ENCODE measurements around the gene ADAM22.

The ADAM22 gene

DNA sequence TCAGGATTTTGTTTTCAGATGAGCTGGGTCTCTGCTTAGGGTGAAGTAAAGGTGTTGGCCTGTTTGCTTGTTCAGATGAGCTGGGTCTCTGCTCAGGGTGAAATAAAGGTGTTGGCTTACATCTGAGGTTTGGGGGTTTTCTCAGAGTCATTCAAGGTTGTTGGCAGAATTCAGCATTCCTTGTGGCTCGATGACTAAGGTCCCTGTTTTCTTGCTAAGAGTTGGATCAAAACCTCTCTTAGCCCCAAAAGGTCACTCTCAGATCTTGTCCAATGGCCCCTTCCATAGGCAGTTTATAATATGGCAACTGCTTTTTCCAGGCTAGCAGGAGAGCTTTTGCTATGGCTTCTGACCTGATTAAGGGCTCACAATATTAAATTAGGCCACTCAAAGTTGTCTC, 106.6 kb downstream of the ADAM22 start:
- DNase-seq (ENCODE audit: low read depth): no peak

DNA sequence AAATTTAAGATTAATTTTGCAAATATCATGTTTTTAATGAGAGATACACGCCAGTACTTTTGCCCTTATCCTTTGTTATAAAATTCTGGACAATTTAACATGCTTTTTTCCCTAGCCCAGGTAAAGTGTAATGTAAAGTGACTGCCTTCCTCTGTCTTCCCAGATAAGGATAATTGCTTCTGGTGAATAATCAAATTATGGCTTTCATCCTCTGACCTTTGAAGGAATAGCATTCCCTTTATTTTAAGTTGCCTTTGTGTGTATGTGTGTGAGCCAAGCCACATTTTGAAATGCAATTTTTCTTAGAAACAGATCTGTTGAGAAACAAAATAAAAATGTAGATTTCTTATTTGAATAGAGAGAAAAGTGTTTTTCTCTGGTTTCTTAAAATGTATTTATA, 107.5 kb downstream of the ADAM22 start:
- no peak for DNase-seq (ENCODE audit: low read depth)

DNA sequence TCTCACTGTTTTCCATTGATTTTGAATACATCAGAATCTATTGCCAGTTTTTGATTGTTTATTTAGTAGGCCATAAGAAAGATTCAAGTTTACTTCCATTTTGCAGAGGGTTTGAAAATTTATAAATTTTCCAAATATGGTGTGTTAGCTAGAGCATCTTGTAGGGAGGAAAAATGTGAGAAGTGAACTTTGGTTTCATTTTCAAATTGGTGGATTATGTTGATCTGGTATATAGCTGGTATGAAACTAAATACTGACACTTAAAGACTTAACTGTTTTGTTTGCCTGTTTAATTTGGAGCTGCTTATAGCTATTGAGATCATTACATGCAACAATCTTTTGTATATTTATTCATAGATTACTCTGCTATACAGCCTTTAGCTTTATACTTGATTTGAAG, 108.1 kb downstream of the ADAM22 start:
- DNase-seq (ENCODE audit: low read depth): no peak

DNA sequence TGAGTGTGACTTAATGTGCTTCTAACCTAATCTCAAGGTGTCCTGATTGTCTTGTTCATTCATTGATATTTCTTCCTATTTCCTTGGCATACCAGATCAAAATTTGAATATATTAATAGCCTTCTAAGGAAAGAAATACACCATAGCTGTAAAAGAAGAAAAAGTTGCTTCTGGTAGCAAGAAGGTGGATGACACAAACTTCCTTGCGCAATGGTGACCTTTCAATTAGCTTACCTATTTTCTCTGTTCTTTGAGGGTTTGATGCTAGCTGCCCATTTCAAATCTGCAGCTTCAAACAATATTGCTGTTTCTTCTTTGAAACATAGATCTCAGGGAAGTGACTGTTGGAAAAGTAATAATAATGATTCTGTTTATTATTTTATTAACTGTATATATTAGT, 108.8 kb downstream of the ADAM22 start:
- no peak for DNase-seq (ENCODE audit: low read depth)

DNA sequence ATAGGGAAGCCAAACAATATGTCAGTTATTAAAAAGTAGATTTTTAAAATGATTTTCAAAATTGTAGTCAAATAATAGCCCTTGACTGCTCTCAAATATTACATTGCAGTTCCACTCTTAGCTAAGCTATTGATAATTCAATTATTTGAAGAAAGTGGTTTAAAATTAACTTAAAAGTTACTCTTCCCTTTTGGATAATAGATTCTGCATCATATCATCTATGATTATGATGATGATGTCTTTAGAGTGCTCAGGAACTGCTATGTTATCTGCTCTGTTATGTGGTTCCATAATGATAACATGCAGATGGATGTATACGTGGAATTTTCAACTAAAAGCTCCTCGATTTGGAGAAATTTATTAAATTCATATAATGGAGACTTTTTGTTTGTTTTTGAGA, 110.0 kb downstream of the ADAM22 start:
- DNase-seq (ENCODE audit: low read depth): no peak

DNA sequence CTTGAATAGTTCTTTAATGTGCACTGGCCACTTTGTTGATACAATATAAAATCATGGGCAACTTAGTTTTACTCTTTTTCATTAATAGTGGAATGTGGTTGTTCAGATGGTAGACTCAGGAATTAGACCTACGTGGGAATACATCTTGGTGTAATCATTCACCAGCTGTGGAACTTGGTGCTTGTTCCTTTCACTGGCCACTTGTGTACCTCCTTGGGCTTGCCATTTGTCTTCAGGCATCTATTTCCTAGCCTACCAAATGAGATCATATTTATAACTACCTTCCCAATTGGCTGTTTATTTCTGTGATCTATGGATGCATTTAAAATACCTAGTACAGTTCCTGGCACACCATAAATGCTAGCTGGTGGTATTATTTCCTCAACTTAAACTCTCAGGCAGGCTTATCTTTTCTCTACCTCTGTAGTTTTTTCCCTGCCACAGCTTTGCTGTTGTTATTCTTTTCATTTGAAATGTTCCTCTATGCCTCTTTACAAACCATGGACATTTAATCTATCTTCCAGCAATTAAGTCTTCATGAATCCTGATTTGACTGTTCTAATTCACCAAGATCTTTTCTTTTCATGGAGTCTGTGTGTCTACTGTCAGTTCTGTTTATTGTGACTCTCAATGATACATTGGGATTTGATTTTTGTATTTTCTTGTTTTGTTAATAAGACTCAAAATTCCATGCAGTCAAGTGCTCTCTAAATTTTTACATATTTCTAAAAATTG, 113.0 kb downstream of the ADAM22 start:
- DNase-seq (ENCODE audit: low read depth): no peak

DNA sequence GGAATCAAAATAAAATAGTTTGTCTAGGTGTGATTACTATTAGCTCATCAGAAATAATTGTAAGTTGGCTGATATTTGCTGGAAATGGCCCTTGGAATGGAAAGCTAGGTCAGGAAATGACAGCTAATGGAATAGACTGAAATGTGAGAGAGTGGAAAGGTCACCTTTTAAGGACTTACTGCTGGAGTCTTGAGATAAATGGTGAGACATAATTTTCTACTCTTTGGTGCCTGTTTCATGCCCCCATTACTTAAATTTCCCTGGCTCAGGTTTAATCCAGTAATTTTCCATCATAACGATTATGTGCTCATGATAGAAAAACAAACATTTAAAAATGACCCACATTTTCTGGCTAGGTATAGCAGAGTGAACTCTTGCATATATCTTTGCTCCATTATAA, 123.6 kb downstream of the ADAM22 start:
- no peak for DNase-seq (ENCODE audit: low read depth)

DNA sequence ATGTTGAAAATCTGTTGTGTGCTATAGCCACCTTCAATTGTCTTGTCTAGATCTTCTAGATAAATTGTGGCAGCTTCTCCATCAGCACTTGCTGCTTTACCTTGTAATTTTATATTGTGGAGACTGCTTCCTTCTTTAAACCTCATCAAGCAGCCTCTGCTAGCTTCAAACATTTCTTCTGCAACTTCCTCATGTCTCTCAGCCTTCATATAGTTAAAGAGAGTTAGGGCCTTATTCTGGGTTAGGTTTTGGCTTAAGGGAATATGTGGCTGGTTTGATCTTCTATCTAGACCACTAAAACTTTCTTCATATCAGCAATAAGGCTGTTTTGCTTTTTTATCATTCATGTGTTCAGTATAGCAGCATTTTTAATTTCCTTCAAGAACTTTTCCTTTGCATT, 128.2 kb downstream of the ADAM22 start:
- no peak for DNase-seq (ENCODE audit: low read depth)

DNA sequence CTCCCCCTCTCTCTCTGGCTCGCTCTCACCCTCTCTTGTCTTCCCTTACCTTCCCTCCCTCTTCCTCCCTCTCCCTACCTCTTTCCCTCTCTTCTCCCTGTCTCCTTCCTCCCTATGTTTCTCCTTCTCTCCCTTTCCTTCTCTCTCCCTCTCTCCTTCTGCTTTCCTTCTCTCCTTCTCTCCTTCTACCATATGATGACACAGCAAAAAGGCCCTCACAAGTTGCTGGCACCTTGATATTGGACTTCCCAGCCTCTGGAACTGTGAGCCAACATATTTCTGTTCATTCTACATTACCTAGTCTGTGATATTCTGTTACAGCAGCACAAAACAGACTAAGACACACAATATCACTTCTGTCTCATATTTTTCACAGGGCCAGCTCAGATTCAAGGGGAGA, 135.0 kb downstream of the ADAM22 start:
- DNase-seq (ENCODE audit: low read depth): no peak

DNA sequence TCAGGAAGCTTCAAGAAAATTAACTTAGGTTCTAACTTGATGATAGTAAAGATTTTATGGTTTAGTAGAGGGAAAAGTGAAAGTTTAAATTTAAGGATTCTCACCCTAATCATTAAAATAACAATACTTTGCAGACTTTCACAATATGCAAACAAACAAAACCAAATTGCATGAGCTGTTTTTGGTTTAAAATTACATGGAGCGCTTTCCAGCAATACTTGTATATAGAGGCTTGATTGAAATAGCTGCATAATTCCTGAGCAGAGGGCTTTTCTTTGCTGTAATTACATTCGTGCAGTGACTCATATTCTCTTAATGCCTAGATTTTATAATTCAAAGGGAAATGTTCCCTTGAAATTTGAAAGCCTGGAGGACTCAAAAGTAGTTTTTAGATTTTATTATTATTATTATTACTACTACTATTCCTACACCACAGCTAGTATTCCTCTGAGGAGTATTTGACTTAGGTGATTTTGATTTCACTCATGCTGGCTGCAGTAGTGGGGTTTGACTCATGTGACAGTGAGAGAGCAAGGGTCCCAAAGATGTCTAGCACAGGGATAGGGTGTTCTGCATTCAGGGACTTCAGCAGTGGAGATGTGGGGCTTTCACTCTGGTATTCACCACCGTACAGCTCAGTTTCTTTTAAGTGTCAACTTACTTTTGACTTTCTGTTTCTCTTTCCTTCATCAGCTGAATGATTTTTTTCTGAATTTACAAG, 138.1 kb downstream of the ADAM22 start:
- DNase-seq (ENCODE audit: low read depth): no peak

DNA sequence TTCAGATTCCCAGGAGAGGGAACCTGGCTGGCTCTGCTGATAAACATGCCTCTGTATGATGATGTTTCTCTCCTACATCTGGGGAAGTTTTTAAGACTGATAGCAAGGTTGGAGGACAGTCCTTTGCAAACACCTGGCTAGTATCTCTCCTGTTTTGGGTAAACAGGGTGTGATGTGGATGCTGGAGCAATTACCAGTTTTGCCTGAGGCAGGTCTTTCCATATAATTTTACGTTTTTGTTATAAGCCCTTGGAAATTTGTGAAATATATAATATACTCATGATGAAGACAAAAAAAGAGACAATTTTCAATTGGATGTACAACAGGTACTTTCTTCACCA, 138.6 kb downstream of the ADAM22 start:
- DNase-seq (ENCODE audit: low read depth): no peak

DNA sequence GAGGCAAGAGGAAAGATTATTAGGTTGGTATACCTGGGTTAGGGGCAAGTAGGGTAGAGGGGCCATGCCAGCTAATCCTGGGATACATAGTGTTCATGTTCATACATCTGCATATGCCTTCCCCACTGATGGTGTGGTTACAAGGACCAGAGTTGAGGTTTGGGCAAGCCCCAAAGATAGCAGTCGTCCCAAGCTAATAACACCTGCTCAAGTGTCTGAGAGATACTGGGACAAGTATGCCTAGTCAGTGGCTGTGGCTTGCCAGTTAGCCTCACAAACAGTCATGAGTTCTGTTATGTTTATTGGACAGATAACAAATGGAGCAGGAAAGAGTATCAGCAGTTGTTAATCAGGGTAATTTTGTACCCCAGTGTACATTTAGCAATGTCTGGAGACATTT, 139.6 kb downstream of the ADAM22 start:
- no peak for DNase-seq (ENCODE audit: low read depth)

DNA sequence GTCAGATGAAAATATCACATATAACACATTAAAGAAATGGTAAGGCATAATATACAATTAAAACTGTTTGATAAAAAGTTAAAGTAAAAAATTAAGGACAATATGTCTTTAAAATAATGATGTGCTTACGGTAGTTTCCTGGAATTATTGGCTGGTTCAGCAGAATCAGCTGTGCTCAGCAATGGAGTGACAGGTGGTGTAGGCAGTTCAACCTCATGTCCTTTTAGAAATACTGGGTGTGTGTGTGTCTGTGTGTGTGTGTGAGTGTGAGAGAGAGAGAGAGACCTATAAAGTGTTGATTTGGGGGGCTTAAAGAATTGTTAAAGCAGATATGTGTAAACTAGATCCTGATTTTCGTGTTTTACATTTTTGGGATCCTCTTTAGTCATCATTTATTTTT, 141.2 kb downstream of the ADAM22 start:
- no peak for DNase-seq (ENCODE audit: low read depth)

DNA sequence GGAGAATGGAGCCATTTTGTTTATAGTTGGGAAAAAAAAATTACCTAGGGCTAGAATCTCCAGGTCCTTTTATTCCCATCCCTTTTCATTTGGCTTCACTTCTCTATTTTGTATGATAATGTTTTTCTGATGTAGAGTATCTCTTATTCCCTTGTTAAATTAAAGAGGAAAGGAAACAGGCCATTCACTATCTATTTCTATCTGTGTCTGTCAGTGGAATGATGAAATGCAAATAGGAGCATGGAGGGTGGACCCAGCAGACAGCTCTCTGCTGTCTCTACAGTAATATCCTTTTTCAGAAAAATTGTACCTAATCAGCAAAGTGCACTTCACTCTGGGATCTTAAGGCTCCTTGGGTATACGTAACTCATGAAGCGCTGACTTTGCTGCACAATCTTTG, 149.8 kb downstream of the ADAM22 start:
- DNase-seq (ENCODE audit: low read depth): no peak

DNA sequence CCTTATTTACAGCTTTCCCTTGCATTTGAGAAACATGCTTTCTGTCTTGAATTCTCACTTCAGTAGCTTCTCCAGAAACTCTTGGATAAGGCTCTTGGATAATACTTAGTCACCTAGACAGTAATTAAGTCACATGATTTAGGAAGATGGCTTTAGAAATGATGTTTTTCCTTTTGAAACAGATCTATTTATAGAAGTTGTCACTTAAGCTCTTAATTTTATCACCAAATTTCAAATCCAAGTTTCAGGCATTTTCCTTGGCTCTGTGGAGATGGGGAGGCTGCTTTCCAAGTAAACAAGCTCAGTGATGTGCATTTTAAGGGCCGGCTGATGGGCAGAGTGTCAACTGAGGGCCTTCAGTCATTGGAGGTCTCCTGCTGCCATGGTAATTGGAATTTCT, 155.5 kb downstream of the ADAM22 start:
- DNase-seq (ENCODE audit: low read depth): no peak

DNA sequence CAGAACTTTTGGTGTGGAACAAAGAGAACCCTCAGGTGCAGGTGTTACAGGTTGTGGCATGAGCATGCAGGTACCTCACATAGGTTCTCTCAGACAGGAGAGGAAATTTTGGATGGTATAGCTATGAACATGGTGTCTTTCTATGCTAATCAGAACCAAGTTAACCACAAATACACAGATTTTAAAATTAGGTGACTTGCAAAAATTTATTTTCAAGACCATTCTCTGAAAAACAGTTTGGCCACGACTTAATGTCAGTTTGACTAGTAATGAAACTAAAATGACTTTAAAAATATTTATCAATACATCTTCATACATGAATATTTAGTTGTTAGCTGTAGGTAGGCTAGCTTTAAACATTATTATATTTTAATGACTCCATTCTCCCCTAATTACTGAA, 156.2 kb downstream of the ADAM22 start:
- DNase-seq (ENCODE audit: low read depth): no peak

DNA sequence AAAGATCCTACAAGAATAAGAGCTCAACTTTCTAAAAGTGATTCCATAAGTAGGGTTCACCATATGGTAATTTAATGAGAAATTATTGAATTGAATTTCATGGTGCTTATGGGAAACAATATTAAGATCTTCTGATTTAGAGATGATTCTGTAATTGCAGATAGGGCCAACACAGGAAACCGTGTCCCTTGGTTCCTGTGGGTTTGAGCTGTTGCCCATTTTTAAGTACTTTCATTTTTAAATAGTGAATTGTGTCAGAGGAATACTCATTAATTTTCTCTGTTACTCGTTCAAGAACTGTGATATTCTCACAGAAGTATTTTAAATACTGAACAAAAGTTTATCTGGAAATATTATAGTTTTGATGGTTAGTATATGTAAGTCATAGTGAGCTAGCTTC, 156.6 kb downstream of the ADAM22 start:
- no peak for DNase-seq (ENCODE audit: low read depth)

DNA sequence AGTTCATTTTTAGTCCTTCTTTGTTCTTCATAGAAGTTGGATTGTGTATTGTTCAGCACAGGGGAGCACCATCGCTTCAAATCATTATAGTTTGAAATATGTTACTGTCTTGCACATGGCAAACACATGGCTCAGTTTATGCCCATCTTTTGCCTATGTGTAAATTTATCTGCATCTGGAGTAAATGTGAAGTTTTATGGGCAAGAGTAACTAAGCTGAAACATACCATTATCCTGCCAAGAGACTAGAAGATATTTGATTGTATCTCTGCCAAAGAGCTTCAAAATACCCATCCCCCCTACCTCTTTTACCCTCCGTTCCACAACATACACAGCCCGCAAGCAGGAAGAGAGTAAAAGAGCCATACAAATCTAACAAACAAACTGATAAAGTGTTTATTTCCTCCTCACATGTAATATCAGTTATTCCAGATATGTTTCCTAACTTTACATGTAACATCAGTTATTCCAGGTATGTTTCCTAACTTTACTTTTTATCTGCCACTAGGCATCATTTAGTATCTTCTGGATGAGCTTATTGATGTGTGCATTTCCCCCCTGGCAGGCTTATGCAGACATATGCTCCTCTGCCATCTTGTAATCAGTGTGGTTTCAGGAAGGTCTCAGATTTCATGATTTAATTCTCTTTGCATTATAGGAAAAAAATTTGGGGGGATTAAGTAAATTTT, 158.1 kb downstream of the ADAM22 start:
- no peak for DNase-seq (ENCODE audit: low read depth)

DNA sequence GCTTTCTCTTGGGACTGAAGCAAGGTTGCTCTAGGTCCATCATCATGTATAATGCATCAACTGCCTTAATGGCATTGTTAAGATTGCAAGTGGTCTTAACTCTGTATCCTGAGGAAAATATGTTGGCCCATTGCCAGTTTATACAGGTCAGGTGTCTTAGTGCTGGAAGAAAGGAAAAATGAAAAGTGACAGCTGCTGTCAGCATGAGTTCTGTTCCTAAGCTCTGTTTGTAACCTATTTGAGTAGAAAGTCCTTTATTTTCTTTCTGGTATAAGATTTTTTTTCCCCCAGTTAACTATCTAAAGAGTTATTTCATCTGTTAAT, 158.6 kb downstream of the ADAM22 start:
- DNase-seq (ENCODE audit: low read depth): no peak

DNA sequence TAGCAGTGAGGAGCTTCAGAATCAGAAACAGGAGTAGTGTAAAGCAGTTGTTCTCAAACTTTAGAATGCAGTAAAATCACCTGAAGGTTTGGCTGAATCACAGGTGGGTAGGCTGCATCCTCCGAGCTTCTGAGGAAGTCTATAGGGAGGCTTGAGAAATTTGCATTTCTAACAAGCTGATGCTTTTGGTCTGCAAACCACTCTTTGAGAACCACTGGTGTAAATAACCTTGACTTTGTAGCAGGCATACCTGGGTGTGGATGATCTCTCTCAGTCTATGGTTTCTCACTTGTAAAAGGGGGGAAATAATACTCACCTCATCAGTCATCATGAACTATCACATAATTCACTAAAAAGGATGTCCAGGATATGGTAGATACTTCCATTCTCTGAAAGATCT, 167.7 kb downstream of the ADAM22 start:
- DNase-seq (ENCODE audit: low read depth): no peak

DNA sequence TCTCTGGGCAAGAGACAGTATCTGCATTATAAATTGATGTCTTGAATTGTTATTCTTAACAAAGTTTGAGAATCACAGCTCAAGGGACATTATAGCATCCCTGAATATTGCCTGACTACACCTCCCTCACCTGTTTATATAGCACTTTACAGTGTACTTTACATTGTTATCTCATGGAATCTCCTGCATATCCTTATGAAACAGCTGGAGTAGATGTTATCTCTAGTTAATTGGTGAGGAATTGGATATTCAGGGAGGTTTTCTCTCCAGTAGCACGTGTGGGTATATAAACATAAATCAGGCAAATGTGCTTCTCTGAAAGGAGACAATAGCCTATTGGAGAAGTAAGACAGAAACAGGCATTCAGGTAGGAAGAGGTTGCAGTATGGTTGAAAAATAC, 168.6 kb downstream of the ADAM22 start:
- DNase-seq (ENCODE audit: low read depth): no peak

DNA sequence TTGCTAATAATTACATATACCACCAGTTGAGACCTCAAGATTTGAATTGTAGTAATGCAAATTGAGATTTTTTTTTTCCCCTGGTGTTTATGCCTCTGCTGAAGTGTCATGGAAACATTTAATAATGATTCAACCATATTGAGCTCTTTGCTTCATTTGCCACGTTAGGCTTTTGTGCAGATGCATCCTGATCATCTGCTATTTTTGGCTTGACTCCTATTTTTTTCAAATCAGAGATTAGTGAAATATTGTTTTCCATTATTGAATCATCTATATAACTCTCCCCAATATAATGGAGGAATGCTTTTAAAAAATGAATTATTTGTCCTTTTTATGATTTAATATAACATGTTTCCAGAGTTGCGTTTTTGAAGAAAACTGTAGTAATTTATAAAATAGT, 170.7 kb downstream of the ADAM22 start:
- no peak for DNase-seq (ENCODE audit: low read depth)

DNA sequence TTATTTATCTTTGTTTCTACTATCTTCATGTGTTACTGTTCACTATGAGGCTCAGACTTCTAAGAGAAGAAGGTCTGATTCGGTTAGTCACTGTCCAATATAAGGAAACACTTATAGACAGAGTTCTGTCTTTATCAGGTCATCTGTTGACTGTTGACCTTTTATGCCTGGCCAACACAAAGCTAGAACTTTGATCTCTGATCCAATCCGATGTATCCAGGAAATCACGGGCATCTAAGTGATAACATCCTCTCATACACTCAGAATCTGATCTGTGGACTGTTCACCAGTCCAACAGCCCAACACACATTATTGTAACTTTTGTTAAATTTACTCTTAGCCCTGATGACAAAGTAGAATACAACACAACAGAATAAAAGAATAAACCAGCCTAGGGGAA, 171.2 kb downstream of the ADAM22 start:
- no peak for DNase-seq (ENCODE audit: low read depth)

DNA sequence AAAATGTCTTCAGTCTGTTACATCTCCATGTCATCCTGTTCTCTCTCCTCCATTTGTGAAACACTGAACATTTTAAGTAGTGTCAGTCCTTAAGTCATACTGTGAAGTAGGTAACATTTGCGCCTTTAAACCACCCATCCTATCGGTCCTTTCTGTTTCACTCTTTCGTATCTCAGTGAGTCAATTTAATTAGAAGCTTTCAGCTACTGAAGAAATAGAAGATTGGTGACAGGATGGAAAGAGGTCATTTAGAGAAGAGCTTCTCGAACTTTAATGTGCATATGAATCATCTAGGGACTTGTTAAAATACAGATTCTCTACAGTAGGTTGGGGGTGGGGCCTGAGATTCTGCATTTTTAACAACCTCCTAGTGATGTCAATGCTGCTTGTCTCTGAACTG, 172.4 kb downstream of the ADAM22 start:
- no peak for DNase-seq (ENCODE audit: low read depth)

Measured in stimulated activated CD8-positive, alpha-beta memory T cell treated with anti-CD3 and anti-CD28 coated beads, Interleukin-15, amount 100 ng/mL, for 24 hours (primary cell).